ENCODE results near the gene ALDH1L1. TPM values are rescaled to one million over a fixed set of nuclear protein-coding genes. Genes with fewer than 3 reads are reported as not detected.

The ALDH1L1 gene
- total and polyA plus RNA-seq, 2 of the 13 experiments (the other 11 are each of a cell fraction or from before 2014, with no cell fraction given), result 11.2 to 28.7 TPM

GRCh38 chr3:126181398-126181725, 976 bp upstream of the ALDH1L1 start:
- no TSS peak for BruUV-seq (replicated peaks)
- WGBS (ENCODE audit: low lambda C conversion rate), result 60% methylated on average over 1 of the region's 1 CpG
- Histone ChIP-seq H3K9ac (ENCODE audit: insufficient read depth, low read depth, low read length) (peak overlapping the region; percentile 76), H3K36me3 (replicated peaks in 1 of 2; ENCODE audit: control insufficient read depth in 1 of 2, insufficient read depth in 2 of 2, low read length in 2 of 2) (no peaks in the 10 kb centered on the region), H3K79me2 (ENCODE audit: insufficient read depth, low read length) (peaks cover 18% of the 10 kb centered on the region), H3K27ac (ENCODE audit: extremely low read length, insufficient read depth, low read length) (peak overlapping the region; percentile 93), H3K9me3 (ENCODE audit: low read length) (no peaks in the 10 kb centered on the region), H3K27me3 (ENCODE audit: control insufficient read depth in 1 of 2, insufficient read depth in 2 of 2, low read length in 2 of 2) (no peaks in the 10 kb centered on the region), H3K4me3 (replicated peaks in 1 of 3; ENCODE audit: insufficient read depth in 1 of 3, low read depth in 2 of 3, low read length in 3 of 3) (peak overlapping the region in 2 of 3 experiments; percentile 73 to 81; a peak in 4 of 6 replicates), H2AFZ (ENCODE audit: low read length) (no peak overlapping the region), H3K4me1 (ENCODE audit: insufficient read depth, low read length) (peaks cover 80% of the 10 kb centered on the region), H3K4me2 (ENCODE audit: low read depth, low read length) (peak overlapping the region; percentile 97), H4K20me1 (ENCODE audit: insufficient read depth, low read length) (no peaks in the 10 kb centered on the region)
- ATAC-seq (no peak), FAIRE-seq (no peak), DNase-seq (ENCODE audit: low spot score) (no peak)
- ChIA-PET CTCF (ENCODE audit: low intra/inter-chr PET ratio, low total read pairs) (no interaction called here), POLR2A (interaction anchor here (1.0 to 1.4 kb wide), 2 partner anchors 32 to 294 kb away, joined by 4 to 5 read pairs; partner anchors contain the start of gene ZXDC)
- intact Hi-C loops (cut with micrococcal nuclease; ENCODE audit: unreplicated experiment), result no loop called here
- in situ Hi-C loops (cut with HindIII; ENCODE audit: extremely low pct_ligation_motif_present, low pct_unique_long_range_greater_than_20kb), result no loop called here
- TF ChIP-seq ZC3H4 (CRISPR knock-in tag; IDR thresholded peaks at IDR 0.05; ENCODE audit: borderline replicate concordance) (0 out of 2 replicates have a peak, but pooled peaks have one; percentile 15), ZNF550 (CRISPR knock-in tag; IDR thresholded peaks at IDR 0.05; ENCODE audit: borderline replicate concordance) (no peak)

- H3K79me2 ChIP-seq (ENCODE audit: insufficient read depth, low read length), result peaks cover 18% of the 10 kb centered on the region
- peaks cover 4% of the 10 kb centered on the region; the same call in 1 of the 2 replicates for H3K9me3 ChIP-seq (ENCODE audit: low read length)
- no peaks in the 10 kb centered on the region for H3K27me3 ChIP-seq (ENCODE audit: control insufficient read depth in 1 of 2, insufficient read depth in 2 of 2, low read length in 2 of 2)
- H3K4me3 ChIP-seq (replicated peaks in 1 of 3; ENCODE audit: insufficient read depth in 1 of 3, low read depth in 2 of 3, low read length in 3 of 3), result peak overlapping the region; percentile 73 to 81 (median 78)
- in situ Hi-C loops (cut with HindIII; ENCODE audit: extremely low pct_ligation_motif_present, low pct_unique_long_range_greater_than_20kb), result no loop called here
- 1% methylated on average over 18 of the region's 47 CpGs for WGBS (ENCODE audit: low lambda C conversion rate)
- ChIA-PET POLR2A (interaction anchor here (0.6 to 2.3 kb wide), 11 partner anchors 9 to 584 kb away, joined by 3 to 17 read pairs (median 4); partner anchors contain the start of genes OSBPL11 and ZXDC), CTCF (ENCODE audit: low intra/inter-chr PET ratio, low total read pairs) (no interaction called here)
- H3K9ac ChIP-seq (ENCODE audit: insufficient read depth, low read depth, low read length), result peak overlapping the region; percentile 76
- peak overlapping the region; percentile 93 for H3K27ac ChIP-seq (ENCODE audit: extremely low read length, insufficient read depth, low read length)
- H3K4me2 ChIP-seq (ENCODE audit: low read depth, low read length), result peak overlapping the region; percentile 97
- intact Hi-C loops (cut with micrococcal nuclease; ENCODE audit: unreplicated experiment), result no loop called here
- ATAC-seq (peak; percentile 86), DNase-seq (ENCODE audit: low spot score) (peak; percentile 89), FAIRE-seq (no peak)
- no peaks in the 10 kb centered on the region for H4K20me1 ChIP-seq (ENCODE audit: insufficient read depth, low read length)
- H2AFZ ChIP-seq (ENCODE audit: low read length), result no peak overlapping the region
- TSS peak; percentile 43 for BruUV-seq (replicated peaks)
- H3K4me1 ChIP-seq (ENCODE audit: insufficient read depth, low read length), result peaks cover 66% of the 10 kb centered on the region
- no peaks in the 10 kb centered on the region for H3K36me3 ChIP-seq (replicated peaks in 1 of 2; ENCODE audit: control insufficient read depth in 1 of 2, insufficient read depth in 2 of 2, low read length in 2 of 2)
- peak; percentile 82 for TF ChIP-seq HNRNPLL (IDR thresholded peaks at IDR 0.05; ENCODE audit: low read depth, low read length, poor library complexity, severe bottlenecking)
- TF ChIP-seq SAP130 (CRISPR knock-in tag; IDR thresholded peaks at IDR 0.05; ENCODE audit: low read depth), result peak; percentile 78
- peak; percentile 49; the same call in 1 of the 2 replicates for TF ChIP-seq IKZF5 (CRISPR knock-in tag; IDR thresholded peaks at IDR 0.05)
- TF ChIP-seq POLR2A (IDR thresholded peaks at IDR 0.05; ENCODE audit: insufficient read depth in 1 of 2, low read depth in 2 of 2, low read length in 2 of 2), result peak; percentile 51 to 72; a peak in 3 of 4 replicates
- TF ChIP-seq POLR2G (IDR thresholded peaks at IDR 0.05; ENCODE audit: low read depth, low read length), result peak; percentile 59
- 0 out of 2 replicates have a peak, but pooled peaks have one; percentile 1 for TF ChIP-seq ZNF569 (CRISPR knock-in tag; IDR thresholded peaks at IDR 0.05; ENCODE audit: borderline replicate concordance)
- TF ChIP-seq HBP1 (CRISPR knock-in tag; IDR thresholded peaks at IDR 0.05; ENCODE audit: low read depth), result no peak
- no peak for TF ChIP-seq AGO1 (IDR thresholded peaks at IDR 0.05; ENCODE audit: low read depth, low read length, poor library complexity, severe bottlenecking)
- peak; percentile 63; the same call in 1 of the 2 replicates for TF ChIP-seq ZNF790 (CRISPR knock-in tag; IDR thresholded peaks at IDR 0.05; ENCODE audit: borderline replicate concordance)
- TF ChIP-seq MAFF (IDR thresholded peaks at IDR 0.05; ENCODE audit: low read depth, low read length), result no peak
- no peak for TF ChIP-seq ZNF577 (CRISPR knock-in tag; IDR thresholded peaks at IDR 0.05; ENCODE audit: borderline replicate concordance, low read depth)
- TF ChIP-seq RFXAP (CRISPR knock-in tag; IDR thresholded peaks at IDR 0.05; ENCODE audit: borderline replicate concordance), result 0 out of 2 replicates have a peak, but pooled peaks have one; percentile 29
Observed at GRCh38 chr3:126179825-126180476, 435 bp downstream of the ALDH1L1 start.

Data from HepG2 (cell line).